Body of pancreas (tissue), 4 donors: ENCODE measurements around the gene SLC23A1. TPM values are rescaled to one million over a fixed set of nuclear protein-coding genes. Genes with fewer than 3 reads are reported as not detected.

Experiments used
- ATAC-seq: fragments of 150-250 bp; one replicate; pipeline ENCODE4 v1.9.1; 2016
- DNase-seq, 4 donors: peaks; one replicate each; pipeline ENCODE4 v3.0.0-alpha.2; 2019
- H3K27ac ChIP-seq, 4 donors: fragments of 200-600 bp; sonication (generic); 1 replicate in 3 of 4; 2 replicates in 1 of 4; pipeline versions ENCODE4 v1.5.1 to v1.6.1; 2016 to 2019; ENCODE audit warnings: mild to moderate bottlenecking in 1 of 4, mixed read lengths in 1 of 4, moderate library complexity in 1 of 4
- H3K27me3 ChIP-seq, 2 donors: fragments of 200-600 bp; sonication (generic); one replicate each; pipeline ENCODE4 v1.6.0; 2016; ENCODE audit warnings: mild to moderate bottlenecking in 1 of 2
- H3K36me3 ChIP-seq, 2 donors: fragments of 200-600 bp; sonication (generic); replicated peaks in 1 of 2; 2 replicates each; pipeline ENCODE4 v1.5.1; 2016; ENCODE audit warnings: low read depth in 2 of 2; ENCODE audit not compliant: insufficient read depth in 1 of 2
- H3K4me1 ChIP-seq: fragments of 200-600 bp; sonication (generic); one replicate; pipeline ENCODE4 v1.6.0; 2016
- H3K4me3 ChIP-seq, 2 donors: fragments of 200-600 bp; sonication (generic); 1 replicate in 1 of 2; 2 replicates in 1 of 2; pipeline ENCODE4 v1.5.1; 2016 to 2019
- H3K9me3 ChIP-seq, 3 donors: fragments of 200-600 bp; sonication (generic); 1 replicate in 2 of 3; 2 replicates in 1 of 3; pipeline ENCODE4 v1.5.1; 2016
- CTCF ChIP-seq, 7 experiments: fragments of 450-650 bp in 4 of 7; fragments of 200-600 bp in 3 of 7; sonication (generic) in 3 of 7; IDR thresholded peaks; one replicate each; pipeline ENCODE4 v1.5.1; 2016 to 2019; ENCODE audit warnings: antibody characterized with exemption in 7 of 7
- POLR2A ChIP-seq, 3 donors: fragments of 450-650 bp; IDR thresholded peaks; one replicate each; pipeline ENCODE4 v1.6.1; 2016; ENCODE audit warnings: antibody characterized with exemption in 3 of 3, mild to moderate bottlenecking in 2 of 3
- WGBS, 2 donors: methylation state at CpG; one replicate each; pipeline ENCODE4 v1.1.5; 2017; 5-methylcytosine and 5-hydroxymethylcytosine counted together
- intact Hi-C: fragments of 100-400 bp; cut with DNase I; formaldehyde crosslinking; loops from one replicate; pipeline ENCODE4 v1.15.1; 2023
- total RNA-seq, 2 donors: library from RNA; depleted of rRNA; stranded (reverse); fragments of >200 nt; gene quantifications; one replicate each; pipeline ENCODE4 v1.1.0, GENCODE V29; 2016

The SLC23A1 gene
- total RNA-seq, 2 donors from 2014 or later, result 0.66 to 0.78 TPM

- Histone ChIP-seq H3K27me3 (peaks cover 0 to 11% of the 10 kb centered on the region in 2 donors), H3K4me3 (no peak overlapping the region), H3K4me1 (peaks cover 30% of the 10 kb centered on the region), H3K27ac (no peak overlapping the region), H3K36me3 (no peaks in the 10 kb centered on the region), H3K9me3 (no peaks in the 10 kb centered on the region)
- intact Hi-C loops, result no loop called here
- WGBS, 2 donors, result 79 to 91% methylated on average over 6 to 8 of the region's 8 CpGs
- no peak for ATAC-seq
- TF ChIP-seq CTCF (IDR thresholded peaks at IDR 0.05), result no peak
- TF ChIP-seq POLR2A (IDR thresholded peaks at IDR 0.05), result no peak
- no peak for DNase-seq
Observed at GRCh38 chr5:139396691-139397090, 13.6 kb upstream of the SLC23A1 start.

GRCh38 chr5:139395844-139396640 lies 12.9 kb upstream of the SLC23A1 start:
- DNase-seq (no peak), ATAC-seq (no peak)
- intact Hi-C loops, result no loop called here
- H3K4me1 ChIP-seq, result peaks cover 30% of the 10 kb centered on the region
- H3K4me3 ChIP-seq, result no peak overlapping the region
- H3K27ac ChIP-seq, result no peak overlapping the region
- 83 to 91% methylated on average over 5 to 7 of the region's 8 CpGs for WGBS, 2 donors
- H3K36me3 ChIP-seq, result no peaks in the 10 kb centered on the region
- no peaks in the 10 kb centered on the region for H3K9me3 ChIP-seq
- TF ChIP-seq CTCF (IDR thresholded peaks at IDR 0.05) (no peak), POLR2A (IDR thresholded peaks at IDR 0.05) (no peak)
- peaks cover 0 to 11% of the 10 kb centered on the region in 2 donors for H3K27me3 ChIP-seq

GRCh38 chr5:139394654-139395566 lies 11.8 kb upstream of the SLC23A1 start, which contains the start of gene PROB1:
Gene PROB1, minus strand, starts transcription at chr5:139395104. Its CDS starts 23 bp downstream, at chr5:139395081.
- Histone ChIP-seq H3K27ac (no peak within 1 kb of the TSS), H3K27me3 (peaks cover 0 to 11% of the 10 kb centered on the region in 2 donors), H3K36me3 (no peaks in the 10 kb centered on the region), H3K4me3 (no peak within 1 kb of the TSS), H3K4me1 (peaks cover 30% of the 10 kb centered on the region), H3K9me3 (no peaks in the 10 kb centered on the region)
- ATAC-seq, result peak; percentile 25
- WGBS, 2 donors, result 20 to 21% methylated on average over 4 to 66 of the region's 76 CpGs
- intact Hi-C loops, result no loop called here
- TF ChIP-seq POLR2A (IDR thresholded peaks at IDR 0.05) (no peak), CTCF (IDR thresholded peaks at IDR 0.05) (no peak)
- DNase-seq, result no peak

GRCh38 chr5:139394123-139394653 lies 11.1 kb upstream of the SLC23A1 start:
- ATAC-seq, result peak; percentile 30
- H3K36me3 ChIP-seq, result no peaks in the 10 kb centered on the region
- H3K27ac ChIP-seq, result no peak overlapping the region
- DNase-seq, result peak in 1 of 4 donors; percentile 50
- peaks cover 30% of the 10 kb centered on the region for H3K4me1 ChIP-seq
- H3K27me3 ChIP-seq, result peaks cover 0 to 11% of the 10 kb centered on the region in 2 donors
- WGBS, 2 donors, result 5 to 12% methylated on average over 10 to 20 of the region's 62 CpGs
- no peak for TF ChIP-seq POLR2A (IDR thresholded peaks at IDR 0.05)
- peak in 2 of 7 experiments; percentile 27 to 43 for TF ChIP-seq CTCF (IDR thresholded peaks at IDR 0.05)
- no peak overlapping the region for H3K4me3 ChIP-seq
- H3K9me3 ChIP-seq, result no peaks in the 10 kb centered on the region
- intact Hi-C loops, result no loop called here
